Hepatocyte (in vitro differentiated cells): ENCODE data around the gene GAPVD1.

Source experiments
- CTCF ChIP-seq: fragments of 200-600 bp; sonication (generic); IDR thresholded peaks from 2 replicates; pipeline ENCODE4 v1.5.1; 2016; ENCODE audit warnings: antibody characterized with exemption, mild to moderate bottlenecking; ENCODE audit not compliant: poor library complexity
- EZH2 ChIP-seq: fragments of 200-600 bp; sonication (generic); IDR thresholded peaks from 2 replicates; pipeline ENCODE4 v1.6.1; 2016; ENCODE audit warnings: antibody characterized with exemption, mild to moderate bottlenecking, borderline replicate concordance

DNA sequence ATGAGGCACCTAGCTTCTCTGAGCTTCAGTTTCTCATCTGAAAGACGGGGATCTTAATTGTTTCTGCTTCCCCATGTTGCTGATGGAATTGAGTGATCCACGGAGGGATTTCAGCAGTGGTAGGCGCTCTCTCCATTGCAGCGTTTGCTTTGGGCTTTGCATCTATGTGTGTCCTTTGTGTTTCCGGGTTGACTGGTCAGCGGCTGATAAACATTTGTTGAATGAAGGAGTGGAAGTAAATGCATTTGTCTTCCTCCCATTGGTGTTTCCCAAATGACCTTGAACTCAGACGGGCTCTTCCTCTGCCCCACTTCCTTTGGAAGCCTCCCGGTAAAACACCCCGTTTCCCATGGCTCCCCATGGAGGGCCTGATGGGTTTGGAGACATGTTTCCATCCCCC lies 117.2 kb downstream of the GAPVD1 start:
- no peak for TF ChIP-seq CTCF
- no peak for TF ChIP-seq EZH2
